PC-9 (cell line): ENCODE data around the gene KCNC1.

Source experiments
- CTCF ChIP-seq: fragments of 200-600 bp; sonication (generic); conservative IDR thresholded peaks from 2 replicates; pipeline ENCODE4 v1.6.1; 2017; ENCODE audit warnings: mixed run types, antibody characterized with exemption, mild to moderate bottlenecking, moderate library complexity
- EZH2 ChIP-seq: fragments of 200-600 bp; sonication (generic); IDR thresholded peaks from 2 replicates; pipeline ENCODE4 v1.8.0; 2017; ENCODE audit warnings: antibody characterized with exemption, low read depth

- TF ChIP-seq CTCF (no peak; the same call in 1 of the 2 replicates), EZH2 (no peak)
Observed at GRCh38 chr11:17827006-17827405, 92.4 kb downstream of the KCNC1 start.
